Neural cell (in vitro differentiated cells): Measurements from ENCODE around the gene CAMK1. TPM values are rescaled to one million over a fixed set of nuclear protein-coding genes. Genes with fewer than 3 reads are reported as not detected.

ENCODE experiments used
- H2AFZ ChIP-seq: fragments of 200-600, 300-800 bp; sonication (generic), shearing (Covaris generic); 2 replicates; pipeline ENCODE4 v1.6.0; 2014; ENCODE audit warnings: low read depth, mild to moderate bottlenecking, antibody characterized with exemption, low read length, moderate library complexity
- H3F3A ChIP-seq: fragments of 200-600 bp; shearing (Covaris generic); 2 replicates; pipeline ENCODE4 v1.6.1; 2016; ENCODE audit warnings: mild to moderate bottlenecking, moderate library complexity, mixed read lengths, antibody characterized with exemption, low read length; ENCODE audit not compliant: insufficient read depth, poor library complexity, severe bottlenecking
- H3K27ac ChIP-seq: fragments of 200-600, 300-800 bp; sonication (generic), shearing (Covaris generic); 2 replicates; pipeline ENCODE4 v1.5.1; 2014; ENCODE audit warnings: mild to moderate bottlenecking, low read length, moderate library complexity
- H3K27me3 ChIP-seq: fragments of 300-800, 200-600 bp; sonication (generic), shearing (Covaris generic); 2 replicates; pipeline ENCODE4 v1.6.0; 2014; ENCODE audit warnings: mild to moderate bottlenecking, low read depth, low read length, moderate library complexity; ENCODE audit not compliant: insufficient read depth
- H3K36me3 ChIP-seq: fragments of 300-800, 200-600 bp; sonication (generic), shearing (Covaris generic); 2 replicates; pipeline ENCODE4 v1.5.1; 2014; ENCODE audit warnings: mild to moderate bottlenecking, antibody characterized with exemption, low read length, moderate library complexity; ENCODE audit not compliant: insufficient read depth
- H3K4me2 ChIP-seq: fragments of 300-800, 200-600 bp; sonication (generic), shearing (Covaris generic); 2 replicates; pipeline ENCODE4 v1.6.0; 2014; ENCODE audit warnings: mild to moderate bottlenecking, low read length
- H3K4me3 ChIP-seq: fragments of 300-800, 200-600 bp; sonication (generic), shearing (Covaris generic); 2 replicates; pipeline ENCODE4 v1.5.1; 2014; ENCODE audit warnings: mild to moderate bottlenecking, low read length, moderate library complexity
- H3K79me2 ChIP-seq: fragments of 200-600 bp; shearing (Covaris generic); replicated peaks from 2 replicates; pipeline ENCODE4 v1.6.0; 2014; ENCODE audit warnings: mild to moderate bottlenecking, low read length, moderate library complexity; ENCODE audit not compliant: insufficient read depth
- H3K9ac ChIP-seq: fragments of 300-800, 200-600 bp; sonication (generic), shearing (Covaris generic); 2 replicates; pipeline ENCODE4 v1.6.1; 2016; ENCODE audit warnings: mild to moderate bottlenecking, low read length, mixed read lengths
- H3K9me2 ChIP-seq: fragments of 200-600 bp; shearing (Covaris generic); 2 replicates; pipeline ENCODE4 v1.6.1; 2016; ENCODE audit warnings: mild to moderate bottlenecking, low read length, mixed read lengths; ENCODE audit not compliant: insufficient read depth
- H3K9me3 ChIP-seq: fragments of 200-600, 300-800 bp; sonication (generic), shearing (Covaris generic); 2 replicates; pipeline ENCODE4 v1.6.1; 2016; ENCODE audit warnings: mild to moderate bottlenecking, mixed run types, low read length, moderate library complexity, mixed read lengths
- H4K20me1 ChIP-seq: fragments of 200-600 bp; shearing (Covaris generic); 2 replicates; pipeline ENCODE4 v1.6.1; 2016; ENCODE audit warnings: mild to moderate bottlenecking, mixed run types; ENCODE audit not compliant: insufficient read depth
- CTCF ChIP-seq: fragments of 450-650 bp; IDR thresholded peaks from 2 replicates; pipeline ENCODE4 v1.5.1; 2014; ENCODE audit warnings: antibody characterized with exemption, mild to moderate bottlenecking, moderate library complexity; ENCODE audit not compliant: poor library complexity, severe bottlenecking
- EP300 ChIP-seq: fragments of 450-650 bp; conservative IDR thresholded peaks from 2 replicates; pipeline ENCODE4 v1.6.1; 2014; ENCODE audit warnings: antibody characterized with exemption, mild to moderate bottlenecking, moderate library complexity; ENCODE audit not compliant: poor library complexity, severe bottlenecking
- EZH2 ChIP-seq: fragments of 200-600, 300-800 bp; shearing (Covaris generic), sonication (generic); IDR thresholded peaks from 2 replicates; pipeline ENCODE4 v1.6.1; 2014; ENCODE audit warnings: antibody characterized with exemption, low read length, borderline replicate concordance, mild to moderate bottlenecking; ENCODE audit not compliant: insufficient read depth, poor library complexity, severe bottlenecking
- MXI1 ChIP-seq: fragments of 450-650 bp; conservative IDR thresholded peaks from 2 replicates; pipeline ENCODE4 v1.6.1; 2014; ENCODE audit warnings: antibody characterized with exemption, mild to moderate bottlenecking; ENCODE audit not compliant: poor library complexity, severe bottlenecking
- POLR2AphosphoS5 ChIP-seq: IDR thresholded peaks from 2 replicates; pipeline ENCODE4 v1.6.1; 2012
- RAD21 ChIP-seq: fragments of 450-650 bp; conservative IDR thresholded peaks from 2 replicates; pipeline ENCODE4 v1.6.1; 2014; ENCODE audit warnings: antibody characterized with exemption, mild to moderate bottlenecking, moderate library complexity
- SMC3 ChIP-seq: fragments of 450-650 bp; conservative IDR thresholded peaks from 2 replicates; pipeline ENCODE4 v1.6.1; 2014; ENCODE audit warnings: antibody characterized with exemption, mild to moderate bottlenecking, moderate library complexity; ENCODE audit not compliant: poor library complexity
- TAF1 ChIP-seq: IDR thresholded peaks from 2 replicates; pipeline ENCODE4 v1.6.1; 2012; ENCODE audit warnings: low read depth
- polyA plus RNA-seq: library from polyadenylated mRNA; depleted of rRNA; stranded (reverse); fragments of >200 nt; gene quantifications from 2 replicates; pipeline ENCODE4 v1.2.3, GENCODE V29; 2014
- TF ChIP-seq, protein P1 (sequence below): IDR thresholded peaks from 2 replicates; pipeline ENCODE4 v1.6.1; 2012; ENCODE audit warnings: borderline replicate concordance

The CAMK1 gene
- polyA plus RNA-seq, 1 donor from 2014 or later, result 18.7 TPM

DNA sequence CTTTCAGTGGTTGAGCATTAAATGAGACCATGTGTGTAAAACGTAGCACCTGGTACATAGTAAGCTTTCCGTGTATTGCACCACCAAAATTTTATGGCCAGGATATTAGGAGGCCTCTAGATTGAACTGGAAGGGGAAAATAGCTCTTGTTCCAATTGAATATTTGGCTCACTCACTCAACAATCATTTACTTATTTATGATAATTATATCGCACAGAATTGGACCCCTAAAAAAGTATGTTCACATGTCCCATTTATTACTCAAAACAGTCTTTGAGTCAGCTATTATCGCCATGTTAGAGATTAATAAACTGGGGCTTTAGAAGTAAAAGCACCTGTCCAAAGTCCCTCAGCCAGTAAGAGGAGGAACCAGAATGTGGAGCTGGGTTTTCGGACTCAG lies 35.2 kb upstream of the CAMK1 start:
- H3K27me3 ChIP-seq, result no peaks in the 10 kb centered on the region
- no peaks in the 10 kb centered on the region for H3K79me2 ChIP-seq
- H3K9ac ChIP-seq, result no peak overlapping the region
- no peaks in the 10 kb centered on the region for H3F3A ChIP-seq
- H3K36me3 ChIP-seq, result no peaks in the 10 kb centered on the region
- H3K4me3 ChIP-seq, result no peak overlapping the region
- H4K20me1 ChIP-seq, result no peaks in the 10 kb centered on the region
- H2AFZ ChIP-seq, result no peak overlapping the region
- no peak overlapping the region for H3K27ac ChIP-seq
- no peaks in the 10 kb centered on the region for H3K9me3 ChIP-seq
- TF ChIP-seq MXI1 (no peak), EZH2 (no peak), CTCF (no peak), EP300 (no peak), RAD21 (no peak), POLR2AphosphoS5 (no peak), TAF1 (no peak), SMC3 (no peak)
- TF ChIP-seq, protein P1, sequence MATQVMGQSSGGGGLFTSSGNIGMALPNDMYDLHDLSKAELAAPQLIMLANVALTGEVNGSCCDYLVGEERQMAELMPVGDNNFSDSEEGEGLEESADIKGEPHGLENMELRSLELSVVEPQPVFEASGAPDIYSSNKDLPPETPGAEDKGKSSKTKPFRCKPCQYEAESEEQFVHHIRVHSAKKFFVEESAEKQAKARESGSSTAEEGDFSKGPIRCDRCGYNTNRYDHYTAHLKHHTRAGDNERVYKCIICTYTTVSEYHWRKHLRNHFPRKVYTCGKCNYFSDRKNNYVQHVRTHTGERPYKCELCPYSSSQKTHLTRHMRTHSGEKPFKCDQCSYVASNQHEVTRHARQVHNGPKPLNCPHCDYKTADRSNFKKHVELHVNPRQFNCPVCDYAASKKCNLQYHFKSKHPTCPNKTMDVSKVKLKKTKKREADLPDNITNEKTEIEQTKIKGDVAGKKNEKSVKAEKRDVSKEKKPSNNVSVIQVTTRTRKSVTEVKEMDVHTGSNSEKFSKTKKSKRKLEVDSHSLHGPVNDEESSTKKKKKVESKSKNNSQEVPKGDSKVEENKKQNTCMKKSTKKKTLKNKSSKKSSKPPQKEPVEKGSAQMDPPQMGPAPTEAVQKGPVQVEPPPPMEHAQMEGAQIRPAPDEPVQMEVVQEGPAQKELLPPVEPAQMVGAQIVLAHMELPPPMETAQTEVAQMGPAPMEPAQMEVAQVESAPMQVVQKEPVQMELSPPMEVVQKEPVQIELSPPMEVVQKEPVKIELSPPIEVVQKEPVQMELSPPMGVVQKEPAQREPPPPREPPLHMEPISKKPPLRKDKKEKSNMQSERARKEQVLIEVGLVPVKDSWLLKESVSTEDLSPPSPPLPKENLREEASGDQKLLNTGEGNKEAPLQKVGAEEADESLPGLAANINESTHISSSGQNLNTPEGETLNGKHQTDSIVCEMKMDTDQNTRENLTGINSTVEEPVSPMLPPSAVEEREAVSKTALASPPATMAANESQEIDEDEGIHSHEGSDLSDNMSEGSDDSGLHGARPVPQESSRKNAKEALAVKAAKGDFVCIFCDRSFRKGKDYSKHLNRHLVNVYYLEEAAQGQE, result no peak
- H3K9me2 ChIP-seq, result no peaks in the 10 kb centered on the region
- no peak overlapping the region for H3K4me2 ChIP-seq

DNA sequence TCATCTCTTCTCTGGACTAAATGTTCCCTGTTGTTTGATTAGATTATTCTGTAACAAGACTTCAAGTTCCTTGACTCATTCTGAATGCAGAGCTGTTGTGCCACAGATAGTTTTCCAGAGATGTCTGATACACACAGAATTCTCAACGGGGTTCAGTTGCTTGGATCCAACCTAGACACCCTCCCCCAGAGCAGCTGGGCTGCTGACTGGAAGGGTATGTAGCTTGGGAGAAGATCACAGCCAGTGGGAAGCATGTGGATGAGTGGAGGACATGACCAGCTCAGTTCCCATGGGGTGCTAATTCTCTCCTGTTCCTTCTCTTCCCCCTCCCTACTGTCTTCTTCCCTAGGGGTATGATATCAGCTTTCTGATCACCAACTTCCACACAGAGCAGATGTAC lies 33.7 kb upstream of the CAMK1 start:
- TF ChIP-seq, protein P1, result no peak
- TF ChIP-seq MXI1, result no peak
- TF ChIP-seq EP300, result no peak
- TF ChIP-seq RAD21, result no peak
- TF ChIP-seq POLR2AphosphoS5, result no peak
- no peak for TF ChIP-seq CTCF
- no peak for TF ChIP-seq EZH2
- no peak for TF ChIP-seq TAF1
- no peak for TF ChIP-seq SMC3

More for the DNA sequence above, 33.7 kb upstream of the CAMK1 start:
- Histone ChIP-seq H3K4me3 (no peak overlapping the region), H4K20me1 (no peaks in the 10 kb centered on the region), H3K9me2 (no peaks in the 10 kb centered on the region), H3K9ac (no peak overlapping the region), H3K27ac (no peak overlapping the region), H3F3A (no peaks in the 10 kb centered on the region), H3K27me3 (no peaks in the 10 kb centered on the region), H3K36me3 (no peaks in the 10 kb centered on the region), H3K79me2 (no peaks in the 10 kb centered on the region), H3K4me2 (no peak overlapping the region), H2AFZ (no peak overlapping the region), H3K9me3 (no peaks in the 10 kb centered on the region)
